GM18498 (cell line): ENCODE results near the gene DNAH14.

Source experiments
- ATAC-seq: cut with Tn5 transposase; IDR thresholded peaks from one replicate; pipeline ENCODE4 v1.9.1; 2021; ENCODE audit warnings: mild to moderate bottlenecking, moderate library complexity; ENCODE audit not compliant: unreplicated experiment

DNAH14 gene

GRCh38 chr1:225424562-225425200, 495.2 kb downstream of the DNAH14 start:
- ATAC-seq, result no peak

GRCh38 chr1:225425201-225425786, 495.8 kb downstream of the DNAH14 start:
- ATAC-seq, result no peak

- no peak for ATAC-seq
These were observed 497.1 kb downstream of the DNAH14 start for GRCh38 chr1:225426395-225427234.

- ATAC-seq, result peak; percentile 38
These were observed 498.0 kb downstream of the DNAH14 start, which contains the start of gene LBR for GRCh38 chr1:225427235-225428067. Gene LBR (minus strand): TSS chr1:225428038. CDS start chr1:225424075, 3,963 bp downstream.

GRCh38 chr1:225428068-225428880, 498.8 kb downstream of the DNAH14 start:
- peak; percentile 94 for ATAC-seq

GRCh38 chr1:225428881-225429455, 499.5 kb downstream of the DNAH14 start:
- ATAC-seq, result no peak

- no peak for ATAC-seq
These were observed 500.8 kb downstream of the DNAH14 start for GRCh38 chr1:225430301-225430700.

- ATAC-seq, result no peak
These were observed 501.8 kb downstream of the DNAH14 start for GRCh38 chr1:225431081-225431863.

- no peak for ATAC-seq
These were observed 504.6 kb downstream of the DNAH14 start for GRCh38 chr1:225434046-225434445.

- ATAC-seq, result no peak
These were observed 505.6 kb downstream of the DNAH14 start for GRCh38 chr1:225435076-225435475.

- ATAC-seq, result peak; percentile 27
These were observed 506.0 kb downstream of the DNAH14 start for GRCh38 chr1:225435487-225435886.

GRCh38 chr1:225435957-225436392, 506.5 kb downstream of the DNAH14 start:
- peak; percentile 64 for ATAC-seq

GRCh38 chr1:225437710-225438437, 508.4 kb downstream of the DNAH14 start:
- no peak for ATAC-seq

GRCh38 chr1:225440380-225441221, 511.1 kb downstream of the DNAH14 start:
- ATAC-seq, result no peak

GRCh38 chr1:225441314-225442122, 512.0 kb downstream of the DNAH14 start:
- peak; percentile 51 for ATAC-seq

- no peak for ATAC-seq
These were observed 512.6 kb downstream of the DNAH14 start for GRCh38 chr1:225442123-225442505.
